MM.1S (cell line): Measurements from ENCODE around the gene GPC5.

Experiments
- DNase-seq: peaks from one replicate; pipeline ENCODE4 v3.0.0-alpha.2; 2015
- H2AFZ ChIP-seq: fragments of 300-600 bp; sonication (generic); 2 replicates; pipeline ENCODE4 v1.6.0; 2016; ENCODE audit warnings: antibody characterized with exemption, low read length
- H3F3A ChIP-seq: fragments of 300-600 bp; sonication (generic); 2 replicates; pipeline ENCODE4 v1.6.1; 2016; ENCODE audit warnings: mild to moderate bottlenecking, antibody characterized with exemption, low read length, moderate library complexity, mixed read lengths; ENCODE audit not compliant: insufficient read depth
- H3K27ac ChIP-seq: fragments of 300-600 bp; sonication (generic); 2 replicates; pipeline ENCODE4 v1.5.1; 2016; ENCODE audit warnings: mild to moderate bottlenecking, low read length
- H3K27me3 ChIP-seq: fragments of 300-600 bp; sonication (generic); replicated peaks from 2 replicates; pipeline ENCODE4 v1.6.0; 2016; ENCODE audit warnings: low read length; ENCODE audit not compliant: insufficient read depth
- H3K36me3 ChIP-seq: fragments of 300-600 bp; sonication (generic); replicated peaks from 2 replicates; pipeline ENCODE4 v1.6.1; 2016; ENCODE audit warnings: mild to moderate bottlenecking, low read length, mixed read lengths; ENCODE audit not compliant: insufficient read depth
- H3K4me1 ChIP-seq: fragments of 300-600 bp; sonication (generic); 2 replicates; pipeline ENCODE4 v1.6.1; 2016; ENCODE audit warnings: low read length, mixed read lengths
- H3K4me2 ChIP-seq: fragments of 300-600 bp; sonication (generic); 2 replicates; pipeline ENCODE4 v1.6.0; 2016; ENCODE audit warnings: low read depth, low read length
- H3K4me3 ChIP-seq: fragments of 300-600 bp; sonication (generic); 2 replicates; pipeline ENCODE4 v1.5.1; 2016; ENCODE audit warnings: low read length, mixed read lengths
- H3K79me2 ChIP-seq: fragments of 300-600 bp; sonication (generic); 2 replicates; pipeline ENCODE4 v1.6.1; 2016; ENCODE audit warnings: mixed run types, low read length, mixed read lengths
- H3K9ac ChIP-seq: fragments of 300-600 bp; sonication (generic); 2 replicates; pipeline ENCODE4 v1.6.1; 2016; ENCODE audit warnings: low read length, mixed read lengths
- H3K9me2 ChIP-seq: fragments of 300-600 bp; sonication (generic); replicated peaks from 2 replicates; pipeline ENCODE4 v1.6.1; 2016; ENCODE audit warnings: mild to moderate bottlenecking, low read length, mixed read lengths; ENCODE audit not compliant: insufficient read depth
- H3K9me3 ChIP-seq: fragments of 300-600 bp; sonication (generic); replicated peaks from 2 replicates; pipeline ENCODE4 v1.6.1; 2016; ENCODE audit warnings: mild to moderate bottlenecking, low read length, mixed read lengths; ENCODE audit not compliant: insufficient read depth
- H4K20me1 ChIP-seq: fragments of 300-600 bp; sonication (generic); 2 replicates; pipeline ENCODE4 v1.6.1; 2016; ENCODE audit warnings: mild to moderate bottlenecking, low read length, moderate library complexity, mixed read lengths; ENCODE audit not compliant: insufficient read depth
- EZH2 ChIP-seq: fragments of 300-600 bp; sonication (generic); optimal IDR thresholded peaks from 2 replicates; pipeline ENCODE3; 2017; ENCODE audit warnings: low read depth, mild to moderate bottlenecking, antibody characterized with exemption, low read length, mixed read lengths
- EZH2phosphoT487 ChIP-seq: fragments of 300-600 bp; sonication (generic); IDR thresholded peaks from 2 replicates; pipeline ENCODE4 v1.6.1; 2018; ENCODE audit warnings: antibody characterized with exemption, low read length
- TF ChIP-seq, protein P1 (sequence below): fragments of 300-600 bp; sonication (generic); IDR thresholded peaks from 2 replicates; pipeline ENCODE4 v1.5.1; 2016; ENCODE audit warnings: antibody characterized with exemption, low read length, mixed read lengths

Gene GPC5

DNA sequence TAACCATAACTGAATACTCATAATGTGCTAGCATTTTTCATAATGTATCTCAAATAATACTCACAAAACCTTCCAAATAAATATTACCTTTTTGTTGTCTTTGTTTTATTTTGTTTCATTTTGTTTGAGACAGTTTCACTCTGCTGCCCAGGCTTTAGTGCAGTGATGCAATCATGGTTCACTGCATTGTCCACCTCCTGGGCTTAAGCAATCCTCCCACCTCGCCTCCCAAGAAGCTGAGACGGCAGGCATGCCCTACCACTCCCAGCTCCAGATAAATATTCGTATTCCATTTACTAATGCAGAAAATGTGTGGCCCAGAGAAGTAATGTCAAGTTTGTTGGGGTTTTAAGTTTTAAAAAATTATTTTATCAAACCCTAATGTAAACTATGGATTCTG, 739.1 kb downstream of the GPC5 start:
- no peaks in the 10 kb centered on the region for H3K36me3 ChIP-seq
- no peaks in the 10 kb centered on the region for H4K20me1 ChIP-seq
- H3K4me1 ChIP-seq, result no peaks in the 10 kb centered on the region
- H3K4me2 ChIP-seq, result no peak overlapping the region
- H3K79me2 ChIP-seq, result no peaks in the 10 kb centered on the region
- no peak overlapping the region for H3K4me3 ChIP-seq
- H3K9me2 ChIP-seq, result no peaks in the 10 kb centered on the region
- no peaks in the 10 kb centered on the region for H3K27me3 ChIP-seq
- H3K9ac ChIP-seq, result no peak overlapping the region
- TF ChIP-seq, protein P1, sequence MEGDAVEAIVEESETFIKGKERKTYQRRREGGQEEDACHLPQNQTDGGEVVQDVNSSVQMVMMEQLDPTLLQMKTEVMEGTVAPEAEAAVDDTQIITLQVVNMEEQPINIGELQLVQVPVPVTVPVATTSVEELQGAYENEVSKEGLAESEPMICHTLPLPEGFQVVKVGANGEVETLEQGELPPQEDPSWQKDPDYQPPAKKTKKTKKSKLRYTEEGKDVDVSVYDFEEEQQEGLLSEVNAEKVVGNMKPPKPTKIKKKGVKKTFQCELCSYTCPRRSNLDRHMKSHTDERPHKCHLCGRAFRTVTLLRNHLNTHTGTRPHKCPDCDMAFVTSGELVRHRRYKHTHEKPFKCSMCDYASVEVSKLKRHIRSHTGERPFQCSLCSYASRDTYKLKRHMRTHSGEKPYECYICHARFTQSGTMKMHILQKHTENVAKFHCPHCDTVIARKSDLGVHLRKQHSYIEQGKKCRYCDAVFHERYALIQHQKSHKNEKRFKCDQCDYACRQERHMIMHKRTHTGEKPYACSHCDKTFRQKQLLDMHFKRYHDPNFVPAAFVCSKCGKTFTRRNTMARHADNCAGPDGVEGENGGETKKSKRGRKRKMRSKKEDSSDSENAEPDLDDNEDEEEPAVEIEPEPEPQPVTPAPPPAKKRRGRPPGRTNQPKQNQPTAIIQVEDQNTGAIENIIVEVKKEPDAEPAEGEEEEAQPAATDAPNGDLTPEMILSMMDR, result no peak
- no peak for TF ChIP-seq EZH2
- no peak for TF ChIP-seq EZH2phosphoT487
- no peak for DNase-seq
- no peak overlapping the region for H2AFZ ChIP-seq
- no peak overlapping the region for H3K27ac ChIP-seq
- H3F3A ChIP-seq, result no peaks in the 10 kb centered on the region
- H3K9me3 ChIP-seq, result no peaks in the 10 kb centered on the region

DNA sequence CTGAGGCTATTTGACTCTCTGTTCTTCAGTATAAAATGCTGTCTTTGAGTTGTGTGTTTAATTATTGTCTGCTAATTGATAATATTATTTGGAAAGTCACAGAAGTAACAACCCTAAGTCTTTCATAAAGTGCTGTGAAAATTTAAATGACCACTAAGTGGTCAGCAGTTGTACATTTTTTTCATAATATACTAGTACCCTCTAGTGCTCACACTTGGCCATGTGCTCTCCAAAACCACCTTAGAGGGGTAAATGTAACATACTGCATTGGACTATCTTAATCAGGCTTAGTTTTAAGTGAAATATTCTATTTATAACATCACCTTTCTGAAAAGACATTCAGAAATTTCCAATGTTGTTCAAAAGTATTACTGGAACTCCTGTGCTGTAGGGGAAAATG, 745.3 kb downstream of the GPC5 start:
- Histone ChIP-seq H3K4me2 (no peak overlapping the region), H3K79me2 (no peaks in the 10 kb centered on the region), H3K4me3 (no peak overlapping the region), H3K9ac (no peak overlapping the region), H3K9me2 (no peaks in the 10 kb centered on the region), H3K27ac (no peak overlapping the region), H4K20me1 (no peaks in the 10 kb centered on the region), H3K36me3 (no peaks in the 10 kb centered on the region), H2AFZ (no peak overlapping the region), H3K9me3 (no peaks in the 10 kb centered on the region), H3F3A (no peaks in the 10 kb centered on the region), H3K4me1 (no peaks in the 10 kb centered on the region), H3K27me3 (no peaks in the 10 kb centered on the region)
- no peak for DNase-seq
- TF ChIP-seq EZH2 (no peak), EZH2phosphoT487 (no peak)
- TF ChIP-seq, protein P1, result no peak

DNA sequence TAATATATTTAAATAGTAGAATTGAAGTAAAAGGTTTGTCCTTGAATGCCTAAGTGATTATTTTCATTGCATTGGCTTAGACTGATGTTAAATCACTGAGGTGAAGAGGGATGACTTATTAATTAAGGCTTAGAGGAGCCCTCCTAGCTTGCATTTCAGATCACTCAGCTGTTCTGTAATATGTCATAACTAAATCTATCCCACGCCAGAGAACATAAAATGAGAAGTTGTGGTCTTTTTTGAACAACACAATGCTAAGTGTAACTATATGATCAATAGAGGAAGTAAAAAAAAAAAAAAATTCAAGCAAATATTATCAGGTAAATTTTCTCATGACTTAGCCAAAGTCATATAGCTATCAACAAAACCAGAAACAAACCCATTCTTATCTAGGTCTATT, 752.2 kb downstream of the GPC5 start:
- DNase-seq, result no peak
- TF ChIP-seq, protein P1, result no peak
- TF ChIP-seq EZH2 (no peak), EZH2phosphoT487 (no peak)
- Histone ChIP-seq H3K27ac (no peak overlapping the region), H3K4me3 (no peak overlapping the region), H3K9ac (no peak overlapping the region), H3F3A (no peaks in the 10 kb centered on the region), H2AFZ (no peak overlapping the region), H4K20me1 (no peaks in the 10 kb centered on the region), H3K79me2 (no peaks in the 10 kb centered on the region), H3K36me3 (no peaks in the 10 kb centered on the region), H3K9me3 (no peaks in the 10 kb centered on the region), H3K4me2 (no peak overlapping the region), H3K4me1 (no peaks in the 10 kb centered on the region), H3K9me2 (no peaks in the 10 kb centered on the region), H3K27me3 (no peaks in the 10 kb centered on the region)

DNA sequence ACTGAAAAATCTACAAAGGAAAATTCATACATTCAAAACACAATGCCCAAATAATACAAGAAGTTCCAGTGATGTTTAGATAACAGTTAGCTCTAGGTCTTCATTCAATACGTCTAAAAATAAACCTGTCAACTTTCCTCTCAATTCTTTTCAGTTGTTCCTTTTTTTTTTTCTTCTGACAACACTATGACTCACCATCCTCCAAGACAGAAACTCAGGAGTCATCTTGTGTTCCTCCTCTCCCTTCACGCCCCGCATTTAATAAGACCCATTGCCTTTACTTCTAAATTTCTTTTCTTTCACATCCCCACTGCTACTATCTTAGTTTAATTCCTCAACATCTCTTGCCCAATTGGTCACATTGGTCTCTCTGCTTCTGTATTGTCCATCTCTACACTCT, 759.9 kb downstream of the GPC5 start:
- DNase-seq, result no peak
- Histone ChIP-seq H3K9me2 (no peaks in the 10 kb centered on the region), H3K9me3 (no peaks in the 10 kb centered on the region), H3K36me3 (no peaks in the 10 kb centered on the region), H3F3A (no peaks in the 10 kb centered on the region), H2AFZ (no peak overlapping the region), H3K27me3 (no peaks in the 10 kb centered on the region), H3K9ac (no peak overlapping the region), H4K20me1 (no peaks in the 10 kb centered on the region), H3K4me2 (no peak overlapping the region), H3K27ac (no peak overlapping the region), H3K4me3 (no peak overlapping the region), H3K4me1 (no peaks in the 10 kb centered on the region), H3K79me2 (no peaks in the 10 kb centered on the region)
- TF ChIP-seq, protein P1, result no peak
- TF ChIP-seq EZH2, result no peak
- TF ChIP-seq EZH2phosphoT487, result no peak
